GM15510 (cell line): ENCODE results near the gene ZBTB20.

ENCODE experiments used
- POLR2A ChIP-seq: IDR thresholded peaks from 3 replicates; pipeline ENCODE4 v1.6.1; 2011; ENCODE audit warnings: borderline replicate concordance; ENCODE audit not compliant: insufficient read length; ENCODE audit errors: extremely low read depth

Gene ZBTB20

GRCh38 chr3:115004201-115005140 lies 142.6 kb downstream of the ZBTB20 start:
- no peak for TF ChIP-seq POLR2A

- no peak for TF ChIP-seq POLR2A
These were observed 148.0 kb downstream of the ZBTB20 start for GRCh38 chr3:114998971-114999579.

- TF ChIP-seq POLR2A: no peak
These were observed 152.3 kb downstream of the ZBTB20 start for GRCh38 chr3:114994554-114995341.

- no peak for TF ChIP-seq POLR2A
These were observed 161.3 kb downstream of the ZBTB20 start for GRCh38 chr3:114985776-114986175.

- TF ChIP-seq POLR2A: no peak
These were observed 163.8 kb downstream of the ZBTB20 start for GRCh38 chr3:114983248-114983647.

GRCh38 chr3:114974387-114974786 lies 172.7 kb downstream of the ZBTB20 start:
- no peak for TF ChIP-seq POLR2A

- no peak for TF ChIP-seq POLR2A
These were observed 173.6 kb downstream of the ZBTB20 start for GRCh38 chr3:114973536-114973935.

- no peak for TF ChIP-seq POLR2A
These were observed 179.9 kb downstream of the ZBTB20 start for GRCh38 chr3:114967168-114967567.

GRCh38 chr3:114962189-114962588 lies 184.9 kb downstream of the ZBTB20 start:
- TF ChIP-seq POLR2A: no peak

- TF ChIP-seq POLR2A: no peak
These were observed 188.2 kb downstream of the ZBTB20 start for GRCh38 chr3:114958930-114959329.

GRCh38 chr3:114953800-114954199 lies 193.3 kb downstream of the ZBTB20 start:
- TF ChIP-seq POLR2A: no peak

GRCh38 chr3:114953215-114953799 lies 193.8 kb downstream of the ZBTB20 start:
- no peak for TF ChIP-seq POLR2A

- TF ChIP-seq POLR2A: no peak
These were observed 204.3 kb downstream of the ZBTB20 start for GRCh38 chr3:114942773-114943172.

GRCh38 chr3:114941626-114942309 lies 205.3 kb downstream of the ZBTB20 start:
- no peak for TF ChIP-seq POLR2A
